Stimulated activated memory B cell treated with anti-CD40 and anti-IgM and Interleukin-4, amounts not matched to agents 10 μg/mL and 1 μg/mL and 100 μg/mL, for 72 hours (primary cell): ENCODE results near the gene MED29.
A peak's percentile ranks its signal among the peaks of the same experiment; 100 is the strongest.

Source experiments
- ATAC-seq: fragments of 150-1000 bp; cut with Tn5 transposase; 2 replicates; pipeline ENCODE4 v1.10.0; 2021
- H3K27ac Mint-ChIP-seq: one replicate; pipeline ENCODE4 v1.8.0; 2022; ENCODE audit warnings: mild to moderate bottlenecking, mixed read lengths
- H3K27me3 Mint-ChIP-seq: one replicate; pipeline ENCODE4 v1.8.0; 2022; ENCODE audit warnings: mixed read lengths
- H3K36me3 Mint-ChIP-seq: one replicate; pipeline ENCODE4 v1.8.0; 2022; ENCODE audit warnings: mixed read lengths
- H3K4me1 Mint-ChIP-seq: one replicate; pipeline ENCODE4 v1.8.0; 2022; ENCODE audit warnings: mixed read lengths
- H3K4me3 Mint-ChIP-seq: one replicate; pipeline ENCODE4 v1.8.0; 2022; ENCODE audit warnings: mild to moderate bottlenecking, moderate library complexity, mixed read lengths
- H3K9me3 Mint-ChIP-seq: one replicate; pipeline ENCODE4 v1.8.0; 2022; ENCODE audit warnings: mixed read lengths

MED29 gene

GRCh38 chr19:39381910-39382611 lies 9.1 kb upstream of the MED29 start:
- H3K9me3 Mint-ChIP-seq, result no peaks in the 10 kb centered on the region
- H3K27ac Mint-ChIP-seq, result peak overlapping the region; percentile 36
- H3K27me3 Mint-ChIP-seq, result no peaks in the 10 kb centered on the region
- no peak overlapping the region for H3K4me3 Mint-ChIP-seq
- H3K4me1 Mint-ChIP-seq, result peaks cover 7% of the 10 kb centered on the region
- peaks cover 76% of the 10 kb centered on the region for H3K36me3 Mint-ChIP-seq
- no peak for ATAC-seq

DNA sequence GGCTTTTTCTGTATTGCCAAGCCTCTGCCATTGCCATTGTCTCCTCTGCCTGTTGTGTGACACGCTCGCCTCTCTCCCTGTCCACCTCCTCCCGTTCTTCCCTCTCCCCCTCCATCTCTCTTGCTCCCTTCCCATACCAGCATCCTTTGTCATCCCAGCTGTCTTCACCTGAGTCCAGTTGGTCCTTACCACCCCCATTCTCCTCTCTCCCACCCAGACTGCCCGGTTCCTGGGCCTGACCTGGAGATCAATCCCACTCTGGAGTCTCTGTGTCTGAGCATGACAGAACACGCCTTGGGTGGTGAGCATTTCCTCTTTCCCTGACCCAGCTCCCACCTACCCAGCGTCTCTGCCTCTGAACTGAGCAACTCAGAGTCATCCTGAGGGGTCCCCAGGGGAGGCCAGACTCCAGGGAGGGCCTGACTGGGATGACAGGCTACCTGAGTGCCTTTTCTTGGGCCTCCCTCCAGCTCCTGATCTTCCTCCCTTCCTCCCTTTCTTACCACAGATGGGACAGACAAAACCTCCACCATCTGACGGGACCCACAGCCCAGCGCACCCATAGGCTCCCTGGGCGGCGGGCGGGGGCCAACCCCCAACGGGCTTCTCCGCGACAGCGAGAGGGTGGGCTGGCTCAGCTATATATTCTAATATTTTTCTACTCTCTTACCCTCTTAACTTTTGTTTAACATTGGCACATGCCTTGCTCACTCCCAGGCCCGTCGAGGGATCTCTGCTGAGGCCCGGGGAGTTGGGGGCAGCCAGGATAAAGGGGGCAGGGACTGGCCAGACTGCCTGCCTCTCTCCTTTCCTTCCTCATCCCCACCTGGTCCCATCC lies 8.0 kb upstream of the MED29 start:
- Mint-ChIP-seq H3K4me3 (no peak overlapping the region), H3K27me3 (no peaks in the 10 kb centered on the region), H3K36me3 (peaks cover 68% of the 10 kb centered on the region), H3K9me3 (no peaks in the 10 kb centered on the region), H3K27ac (peak overlapping the region; percentile 36), H3K4me1 (peaks cover 8% of the 10 kb centered on the region)
- ATAC-seq, result no peak

- H3K27me3 Mint-ChIP-seq, result no peaks in the 10 kb centered on the region
- H3K4me3 Mint-ChIP-seq, result no peak overlapping the region
- peaks cover 25% of the 10 kb centered on the region for H3K4me1 Mint-ChIP-seq
- no peak overlapping the region for H3K27ac Mint-ChIP-seq
- ATAC-seq, result no peak
- H3K36me3 Mint-ChIP-seq, result peaks cover 70% of the 10 kb centered on the region
- H3K9me3 Mint-ChIP-seq, result no peaks in the 10 kb centered on the region
Observed at GRCh38 chr19:39384839-39385568, 6.2 kb upstream of the MED29 start.

- H3K27me3 Mint-ChIP-seq, result no peaks in the 10 kb centered on the region
- no peak for ATAC-seq
- peaks cover 30% of the 10 kb centered on the region for H3K4me1 Mint-ChIP-seq
- no peak overlapping the region for H3K4me3 Mint-ChIP-seq
- no peak overlapping the region for H3K27ac Mint-ChIP-seq
- peaks cover 67% of the 10 kb centered on the region for H3K36me3 Mint-ChIP-seq
- no peaks in the 10 kb centered on the region for H3K9me3 Mint-ChIP-seq
Observed at GRCh38 chr19:39385629-39386411, 5.4 kb upstream of the MED29 start.

DNA sequence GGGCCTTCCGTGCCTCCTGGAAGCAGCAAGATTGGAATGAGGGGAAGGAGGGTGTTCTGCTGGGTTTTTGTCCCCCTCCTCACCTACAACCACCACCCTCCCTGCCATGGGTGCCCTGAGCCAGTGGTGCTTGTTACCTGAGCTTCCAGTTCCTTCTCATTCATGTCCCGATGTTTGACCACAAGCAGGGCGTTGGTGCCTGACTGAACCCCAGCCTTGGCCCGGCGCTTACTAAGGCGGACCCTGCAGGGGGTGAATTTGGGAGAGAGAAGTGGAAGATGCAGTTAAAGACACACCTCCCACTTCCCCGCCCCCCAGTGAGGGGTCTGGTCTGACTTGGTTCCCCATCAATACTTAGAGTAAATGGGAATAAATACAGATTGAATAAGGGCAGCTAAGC lies 4.6 kb upstream of the MED29 start:
- H3K9me3 Mint-ChIP-seq, result no peaks in the 10 kb centered on the region
- no peak for ATAC-seq

DNA sequence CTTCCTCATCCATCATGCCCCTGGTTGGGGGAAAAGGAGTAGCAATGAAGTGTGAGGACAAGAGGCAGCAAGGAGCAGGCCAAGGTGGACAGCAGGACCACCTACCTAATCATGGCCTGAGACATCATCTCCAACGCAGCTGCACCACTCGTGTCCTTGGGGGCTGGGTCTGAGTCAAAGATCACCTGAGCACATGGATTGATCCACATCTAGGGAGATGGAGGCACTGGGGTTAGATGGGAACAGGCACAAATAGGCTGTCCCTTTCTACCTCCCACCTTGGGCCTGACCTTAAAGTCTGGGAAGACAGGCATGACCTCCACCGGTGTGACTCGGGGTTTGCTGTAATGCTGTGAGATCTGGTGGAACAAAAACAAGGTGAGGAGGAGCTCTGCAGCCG lies 2.5 kb upstream of the MED29 start:
- peaks cover 56% of the 10 kb centered on the region for H3K36me3 Mint-ChIP-seq
- no peaks in the 10 kb centered on the region for H3K27me3 Mint-ChIP-seq
- H3K27ac Mint-ChIP-seq, result peak overlapping the region; percentile 96
- peaks cover 46% of the 10 kb centered on the region for H3K4me1 Mint-ChIP-seq
- H3K9me3 Mint-ChIP-seq, result no peaks in the 10 kb centered on the region
- no peak for ATAC-seq
- no peak overlapping the region for H3K4me3 Mint-ChIP-seq

More for the DNA sequence above, 4.6 kb upstream of the MED29 start:
- Mint-ChIP-seq H3K4me1 (peaks cover 34% of the 10 kb centered on the region), H3K27ac (no peak overlapping the region), H3K27me3 (no peaks in the 10 kb centered on the region), H3K36me3 (peaks cover 64% of the 10 kb centered on the region), H3K4me3 (no peak overlapping the region)

DNA sequence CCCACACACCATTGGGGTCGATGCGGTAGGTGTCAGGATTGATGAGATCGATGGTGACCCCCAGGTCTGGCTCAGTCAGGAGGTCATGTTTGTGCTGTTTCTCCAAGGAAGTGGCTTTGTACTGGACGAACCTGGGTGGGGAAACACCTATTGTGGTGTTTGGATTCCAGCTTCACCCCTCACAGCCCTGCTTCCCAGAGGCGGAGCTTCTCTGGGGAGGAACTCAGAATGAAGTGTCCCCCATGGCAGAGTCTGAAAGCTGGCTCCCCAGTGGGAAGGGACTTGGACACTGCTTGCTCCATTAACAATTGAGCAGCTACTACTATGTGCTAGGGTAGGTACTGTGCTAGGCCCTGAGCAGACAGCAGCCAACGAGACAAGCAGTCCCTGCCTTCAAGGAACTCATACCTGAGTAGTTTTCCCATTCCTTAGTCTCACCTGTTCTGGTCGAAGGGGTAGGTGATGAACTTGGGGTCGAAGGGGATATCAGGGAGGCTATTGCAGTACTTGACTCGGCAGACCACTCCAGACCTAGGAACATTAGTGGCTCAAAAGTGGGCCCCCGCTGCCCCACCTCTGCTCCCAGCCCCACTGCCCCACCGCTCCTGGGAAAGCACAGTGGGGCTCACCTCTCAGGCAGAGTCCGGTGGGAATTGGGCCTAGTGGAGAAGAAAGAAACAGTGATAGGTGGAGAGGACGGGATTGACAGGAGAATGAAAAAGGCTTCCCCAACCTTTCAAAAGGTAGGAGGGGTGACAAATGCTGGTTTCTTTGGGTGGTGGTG lies 1.4 kb upstream of the MED29 start:
- no peaks in the 10 kb centered on the region for H3K27me3 Mint-ChIP-seq
- peaks cover 54% of the 10 kb centered on the region for H3K36me3 Mint-ChIP-seq
- no peak for ATAC-seq
- peaks cover 48% of the 10 kb centered on the region for H3K4me1 Mint-ChIP-seq
- no peaks in the 10 kb centered on the region for H3K9me3 Mint-ChIP-seq
- H3K27ac Mint-ChIP-seq, result peak overlapping the region; percentile 96
- H3K4me3 Mint-ChIP-seq, result peak overlapping the region; percentile 97

DNA sequence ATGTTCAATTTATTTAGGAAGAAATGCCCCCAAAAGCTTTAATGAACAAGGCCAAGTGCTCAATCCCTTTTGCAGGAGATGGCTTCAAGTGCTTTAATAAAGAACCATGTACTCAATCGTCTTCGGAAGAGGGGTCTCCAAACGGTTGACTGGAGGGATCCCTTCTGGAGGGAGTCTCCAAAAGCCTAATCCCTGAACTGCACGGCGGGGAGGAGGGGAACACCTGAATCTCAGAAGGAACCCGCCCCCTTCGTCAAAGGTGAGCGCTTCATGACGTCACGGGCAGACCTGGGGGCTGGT lies 777 bp upstream of the MED29 start:
- H3K9me3 Mint-ChIP-seq, result no peaks in the 10 kb centered on the region
- H3K4me1 Mint-ChIP-seq, result peaks cover 48% of the 10 kb centered on the region
- H3K27me3 Mint-ChIP-seq, result no peaks in the 10 kb centered on the region
- peak overlapping the region; percentile 97 for H3K4me3 Mint-ChIP-seq
- peaks cover 54% of the 10 kb centered on the region for H3K36me3 Mint-ChIP-seq
- ATAC-seq, result no peak
- H3K27ac Mint-ChIP-seq, result peak overlapping the region; percentile 96

DNA sequence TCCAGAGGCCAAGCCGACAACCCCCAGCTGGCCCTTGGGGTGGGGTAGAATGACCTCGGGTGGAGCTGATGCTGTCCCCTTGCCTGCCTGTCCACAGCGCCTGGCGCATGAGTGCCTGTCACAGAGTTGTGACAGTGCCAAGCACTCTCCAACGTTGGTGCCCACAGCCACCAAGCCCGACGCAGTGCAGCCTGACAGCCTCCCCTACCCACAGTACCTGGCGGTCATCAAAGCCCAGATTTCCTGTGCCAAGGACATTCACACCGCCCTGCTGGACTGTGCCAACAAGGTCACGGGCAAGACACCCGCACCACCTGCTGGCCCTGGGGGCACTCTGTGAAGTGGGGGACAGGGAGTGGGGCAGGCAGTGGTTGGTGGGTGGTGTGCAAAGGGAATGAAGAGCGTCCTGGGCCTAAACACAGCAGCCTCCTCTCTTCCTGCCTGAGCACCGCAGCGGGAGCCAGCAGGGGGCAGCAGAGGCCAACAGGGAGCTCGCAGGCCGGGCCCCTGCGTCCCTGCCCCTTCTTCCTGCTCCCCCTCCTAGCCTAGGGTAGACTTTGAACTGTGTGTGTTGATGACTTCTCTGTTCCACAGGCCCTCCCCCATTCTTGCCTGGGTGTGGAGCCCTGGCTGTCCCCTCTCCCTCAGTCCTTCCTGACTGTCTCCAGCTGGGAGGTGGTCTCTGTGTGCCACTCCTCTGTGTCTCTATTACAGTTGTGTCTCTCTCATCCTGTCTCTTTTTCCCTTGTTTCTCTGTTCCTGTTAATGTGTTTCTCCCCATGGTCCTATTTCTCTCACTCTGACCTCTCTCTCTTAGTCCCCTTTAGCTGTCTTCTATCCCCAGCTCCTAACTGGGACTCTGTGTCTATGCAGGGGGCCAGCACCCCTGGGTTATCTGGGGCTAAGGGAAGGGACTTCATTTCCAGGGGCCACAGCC lies 6.5 kb downstream of the MED29 start:
- peak overlapping the region; percentile 30 for H3K4me3 Mint-ChIP-seq
- H3K27ac Mint-ChIP-seq, result peak overlapping the region; percentile 91
- no peaks in the 10 kb centered on the region for H3K27me3 Mint-ChIP-seq
- peaks cover 73% of the 10 kb centered on the region for H3K4me1 Mint-ChIP-seq
- H3K9me3 Mint-ChIP-seq, result no peaks in the 10 kb centered on the region
- peaks cover 41% of the 10 kb centered on the region for H3K36me3 Mint-ChIP-seq
- peak; percentile 78 for ATAC-seq

- H3K27me3 Mint-ChIP-seq, result no peaks in the 10 kb centered on the region
- H3K4me3 Mint-ChIP-seq, result peak overlapping the region; percentile 30
- H3K36me3 Mint-ChIP-seq, result peaks cover 38% of the 10 kb centered on the region
- peak; percentile 1 for ATAC-seq
- no peaks in the 10 kb centered on the region for H3K9me3 Mint-ChIP-seq
- H3K4me1 Mint-ChIP-seq, result peaks cover 79% of the 10 kb centered on the region
- peak overlapping the region; percentile 91 for H3K27ac Mint-ChIP-seq
Observed at GRCh38 chr19:39398297-39398864, 7.2 kb downstream of the MED29 start.

DNA sequence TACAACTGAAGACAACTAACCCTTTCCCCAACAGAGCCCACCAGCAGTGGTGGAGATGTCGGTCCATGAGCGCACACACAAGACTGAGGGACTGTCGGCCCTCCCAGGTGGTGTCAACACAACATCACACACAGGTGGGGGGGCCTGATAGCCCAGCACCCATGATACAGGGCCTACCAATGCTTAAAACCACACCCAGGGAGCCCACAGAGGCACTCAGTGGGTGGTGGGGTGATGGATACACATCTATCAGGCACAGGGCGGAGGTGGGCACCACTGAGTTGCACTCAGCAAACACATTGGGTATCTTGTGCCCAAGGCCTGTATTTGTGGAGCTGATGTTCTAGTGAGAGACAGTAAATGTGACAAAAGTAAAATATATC lies 8.5 kb downstream of the MED29 start:
- H3K27ac Mint-ChIP-seq, result peak overlapping the region; percentile 91
- H3K4me1 Mint-ChIP-seq, result peaks cover 80% of the 10 kb centered on the region
- H3K36me3 Mint-ChIP-seq, result peaks cover 29% of the 10 kb centered on the region
- no peaks in the 10 kb centered on the region for H3K9me3 Mint-ChIP-seq
- no peaks in the 10 kb centered on the region for H3K27me3 Mint-ChIP-seq
- H3K4me3 Mint-ChIP-seq, result peak overlapping the region; percentile 46
- no peak for ATAC-seq

DNA sequence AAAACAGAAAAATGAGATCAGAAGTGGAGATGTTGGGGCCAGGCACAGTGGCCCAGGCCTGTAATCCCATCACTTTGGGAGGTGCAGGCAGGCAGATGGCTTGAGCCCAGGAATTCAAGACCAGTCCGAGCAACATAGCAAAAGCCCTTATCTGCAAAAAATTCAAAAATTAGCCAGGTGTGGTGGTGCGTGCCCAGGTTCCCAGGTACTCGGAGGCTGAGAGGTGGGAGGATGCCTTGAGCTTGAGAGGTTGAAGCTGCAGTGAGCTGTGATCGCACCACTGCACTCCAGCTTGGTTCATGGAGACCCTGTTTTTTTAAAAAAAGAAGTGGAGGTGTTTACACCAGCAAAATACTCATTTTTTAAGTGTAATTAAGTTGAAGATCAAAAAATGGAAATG lies 8.9 kb downstream of the MED29 start:
- no peak for ATAC-seq
- H3K9me3 Mint-ChIP-seq, result no peaks in the 10 kb centered on the region
- H3K27ac Mint-ChIP-seq, result peak overlapping the region; percentile 91
- H3K4me1 Mint-ChIP-seq, result peaks cover 82% of the 10 kb centered on the region
- H3K27me3 Mint-ChIP-seq, result no peaks in the 10 kb centered on the region
- H3K4me3 Mint-ChIP-seq, result no peak overlapping the region
- peaks cover 25% of the 10 kb centered on the region for H3K36me3 Mint-ChIP-seq

- H3K36me3 Mint-ChIP-seq, result peaks cover 15% of the 10 kb centered on the region
- peak overlapping the region; percentile 71 for H3K4me3 Mint-ChIP-seq
- H3K27ac Mint-ChIP-seq, result peak overlapping the region; percentile 91
- peak; percentile 44 for ATAC-seq
- H3K9me3 Mint-ChIP-seq, result no peaks in the 10 kb centered on the region
- peaks cover 82% of the 10 kb centered on the region for H3K4me1 Mint-ChIP-seq
- no peaks in the 10 kb centered on the region for H3K27me3 Mint-ChIP-seq
Observed at GRCh38 chr19:39401070-39401548, 9.9 kb downstream of the MED29 start.
